ENCODE measurements around the gene MC3R.
A peak's percentile ranks its signal among the peaks of the same experiment; 100 is the strongest.
"Not testable (repeated sequence)": the region's sequence is repeated elsewhere in the genome, so short reads cannot be mapped to it uniquely, and the experiment has no call there.

MC3R gene

GRCh38 chr20:56247954-56248782 lies at the start of gene MC3R:
MC3R (plus strand) TSS chr20:56248732; CDS start chr20:56248844, 112 bp downstream.
- peak; percentile 8 for DNase-seq

DNA sequence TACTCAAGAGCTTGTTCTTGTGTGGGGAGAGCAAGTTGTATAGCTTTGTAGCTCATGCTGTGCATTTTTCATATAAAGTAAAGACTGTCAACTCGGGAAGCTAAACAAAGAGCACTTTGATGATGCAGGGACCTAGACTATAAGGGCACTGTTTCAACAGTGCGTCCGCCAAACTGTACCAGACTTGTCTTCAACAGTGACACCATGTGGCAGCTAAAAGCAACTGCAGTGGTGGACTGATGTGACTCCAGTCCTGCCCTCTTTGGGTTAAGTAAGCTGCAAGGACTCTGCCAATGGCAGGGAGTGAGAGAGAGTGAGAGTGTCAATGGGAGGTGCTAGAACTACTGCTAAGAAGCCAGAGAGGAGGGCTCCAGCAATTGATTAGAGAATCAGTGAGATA lies 48.1 kb upstream of the MC3R start:
- DNase-seq = no peak

- no peak for DNase-seq
These were observed 45.9 kb upstream of the MC3R start for GRCh38 chr20:56202493-56203077.

- DNase-seq = no peak
These were observed 44.3 kb upstream of the MC3R start for GRCh38 chr20:56204206-56204605.

GRCh38 chr20:56205346-56205745 lies 43.2 kb upstream of the MC3R start:
- DNase-seq = no peak

- DNase-seq = no peak
These were observed 40.9 kb upstream of the MC3R start for GRCh38 chr20:56207656-56208055.

GRCh38 chr20:56208121-56208520 lies 40.4 kb upstream of the MC3R start:
- DNase-seq = no peak

DNA sequence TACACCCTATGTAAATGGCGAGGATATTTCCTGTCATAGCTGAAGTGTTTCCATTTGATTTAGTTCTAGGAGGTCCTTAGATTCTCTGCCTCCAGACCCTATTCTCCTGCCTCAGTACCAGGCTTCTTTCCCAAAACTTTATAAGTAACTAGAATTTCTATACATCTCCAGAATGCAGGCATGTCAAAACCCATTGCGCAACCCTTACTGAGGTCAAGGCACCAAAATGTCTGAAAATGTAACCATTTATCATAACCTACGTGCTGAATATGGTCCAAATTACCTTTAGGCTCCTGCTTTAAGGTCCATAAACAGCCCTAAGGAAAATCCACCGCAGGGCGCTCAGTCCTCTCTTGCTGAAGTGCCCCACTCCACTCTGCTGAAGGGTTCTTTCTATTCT lies 37.5 kb upstream of the MC3R start:
- DNase-seq = no peak

DNA sequence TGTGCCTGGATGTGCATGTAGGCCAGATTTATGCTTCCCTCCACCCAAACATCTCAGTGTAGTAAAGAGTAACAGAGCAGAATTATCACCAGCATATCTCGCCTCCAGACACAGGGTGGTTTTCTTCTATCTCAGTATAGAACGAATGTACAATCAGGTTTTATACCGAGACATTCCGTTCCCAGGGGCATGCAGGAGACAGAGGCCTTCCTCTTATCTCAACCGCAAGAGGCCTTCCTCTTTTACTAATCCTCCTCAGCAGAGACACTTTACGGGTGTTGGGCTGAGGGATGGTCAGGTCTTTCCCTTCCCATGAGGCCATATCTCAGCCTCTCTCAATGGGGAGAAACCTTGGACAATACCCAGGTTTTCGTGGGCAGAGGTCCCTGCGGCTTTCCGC lies 36.4 kb upstream of the MC3R start:
- DNase-seq = no peak

- DNase-seq = no peak
These were observed 35.2 kb upstream of the MC3R start for GRCh38 chr20:56213321-56213720.

- no peak for DNase-seq
These were observed 33.4 kb upstream of the MC3R start for GRCh38 chr20:56215115-56215514.

- no peak for DNase-seq
These were observed 30.7 kb upstream of the MC3R start for GRCh38 chr20:56217829-56218228.

DNA sequence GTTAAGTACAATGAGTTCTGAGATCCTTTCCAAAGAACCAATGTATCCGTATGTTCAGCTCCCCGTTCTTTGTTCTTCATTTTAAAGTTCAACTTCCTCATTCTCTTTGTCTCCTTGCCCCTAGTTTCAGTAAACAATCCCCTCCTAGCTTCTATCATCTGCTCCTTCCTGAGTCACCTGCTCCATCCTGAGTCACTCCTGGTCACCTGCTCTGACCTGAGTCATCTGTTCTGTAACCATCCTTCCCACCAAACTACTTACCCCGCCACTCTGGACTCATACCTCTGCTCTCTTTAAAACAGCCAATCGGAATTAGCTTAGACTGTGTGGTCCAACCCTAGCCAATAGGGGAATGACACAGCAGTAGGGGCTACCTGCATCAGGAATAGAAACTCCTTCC lies 27.3 kb upstream of the MC3R start:
- not testable (repeated sequence) for DNase-seq

DNA sequence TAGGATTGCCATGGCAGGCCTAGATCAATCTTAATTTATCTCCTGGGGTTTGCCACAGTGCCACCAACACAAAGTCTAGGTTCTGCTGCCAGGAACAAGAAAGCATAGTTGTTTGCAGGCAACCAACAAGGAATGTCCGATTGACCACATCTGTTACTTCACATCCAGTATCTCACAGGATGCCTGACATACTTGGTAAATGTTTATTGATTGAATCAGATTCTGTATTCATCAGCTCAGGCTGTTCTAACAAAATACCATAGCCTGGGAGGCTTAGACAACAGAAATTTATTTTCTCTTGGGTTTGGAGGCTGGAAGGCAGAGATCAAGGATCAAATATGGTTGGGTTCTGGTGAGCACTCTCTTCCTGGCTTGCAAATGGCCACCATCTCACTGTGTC lies 26.3 kb upstream of the MC3R start:
- no peak for DNase-seq

- no peak for DNase-seq
These were observed 25.6 kb upstream of the MC3R start for GRCh38 chr20:56222945-56223344.

DNA sequence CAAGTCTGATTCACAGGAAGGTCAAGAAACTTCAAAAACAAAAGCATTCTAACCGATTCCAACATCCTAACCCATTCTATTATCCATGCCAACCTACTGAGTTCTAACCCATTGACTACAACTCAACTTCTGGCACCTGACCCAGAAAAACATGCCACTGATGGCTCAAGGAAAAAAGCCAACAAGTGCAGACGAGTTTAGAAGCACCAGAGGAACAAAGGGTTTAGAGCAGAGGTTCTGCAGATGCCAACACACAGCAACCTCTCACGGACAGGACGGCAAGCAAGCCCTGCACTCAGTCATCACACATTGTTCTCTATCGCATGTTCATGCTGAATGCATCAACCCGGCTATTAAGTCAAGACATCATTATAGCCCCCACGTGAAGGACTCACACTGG lies 25.2 kb upstream of the MC3R start:
- no peak for DNase-seq

GRCh38 chr20:56228021-56228420 lies 20.5 kb upstream of the MC3R start:
- DNase-seq = no peak

DNA sequence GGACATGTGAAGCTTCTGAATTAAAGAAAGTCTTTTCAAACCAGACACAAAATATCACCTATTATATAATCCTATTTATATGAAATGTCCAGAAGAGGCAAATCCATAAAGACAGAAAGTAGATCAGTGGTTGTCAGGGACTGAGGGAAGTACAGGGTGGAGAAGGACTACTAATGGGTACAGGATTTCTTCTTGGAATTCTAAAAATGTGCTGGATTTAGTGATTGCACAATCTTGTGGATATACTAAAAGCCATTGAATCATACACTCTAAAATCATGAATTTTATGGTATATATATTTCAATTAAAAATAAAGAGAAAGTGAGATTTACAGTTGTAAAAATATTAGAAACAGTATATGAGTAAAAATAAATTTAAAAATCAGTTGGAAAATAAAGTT lies 18.7 kb upstream of the MC3R start:
- DNase-seq = no peak

DNA sequence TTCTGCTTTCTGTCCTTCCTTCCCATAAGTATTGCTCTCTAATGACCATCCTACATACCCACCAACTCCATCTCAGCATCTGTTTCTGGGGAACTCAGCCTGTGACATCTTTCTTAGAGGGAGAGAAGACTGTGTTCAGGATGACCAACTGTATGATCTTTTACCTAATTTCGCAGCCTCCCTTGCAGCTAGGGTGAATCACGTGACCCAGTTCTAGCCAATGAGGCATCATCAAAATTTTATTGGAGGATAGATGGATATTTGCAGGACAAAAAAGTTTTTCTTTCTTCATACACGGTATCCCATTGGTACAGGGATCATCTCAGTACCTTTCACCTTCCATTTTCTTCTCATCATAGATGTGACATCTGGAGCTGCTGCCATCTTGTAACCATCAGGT lies 14.4 kb upstream of the MC3R start:
- no peak for DNase-seq

DNA sequence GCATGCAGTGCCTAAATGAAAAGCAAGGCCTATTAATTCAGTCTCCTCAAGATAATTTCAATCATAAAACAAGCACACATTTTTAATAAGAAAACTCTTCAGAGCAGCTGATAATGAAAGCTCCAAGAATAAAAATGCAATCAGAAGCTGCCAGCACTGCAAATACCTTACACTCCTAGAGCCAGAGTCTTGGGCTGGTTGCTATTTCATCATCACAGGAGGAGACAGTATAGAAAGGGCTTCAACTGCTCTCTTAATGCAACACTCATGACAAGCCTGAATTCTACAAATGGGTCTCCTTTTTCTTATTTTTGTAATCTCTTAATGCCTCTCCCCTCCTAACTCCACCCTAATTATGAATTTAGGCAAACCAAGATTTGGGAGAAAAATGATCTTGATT lies 11.2 kb upstream of the MC3R start:
- DNase-seq = no peak

DNA sequence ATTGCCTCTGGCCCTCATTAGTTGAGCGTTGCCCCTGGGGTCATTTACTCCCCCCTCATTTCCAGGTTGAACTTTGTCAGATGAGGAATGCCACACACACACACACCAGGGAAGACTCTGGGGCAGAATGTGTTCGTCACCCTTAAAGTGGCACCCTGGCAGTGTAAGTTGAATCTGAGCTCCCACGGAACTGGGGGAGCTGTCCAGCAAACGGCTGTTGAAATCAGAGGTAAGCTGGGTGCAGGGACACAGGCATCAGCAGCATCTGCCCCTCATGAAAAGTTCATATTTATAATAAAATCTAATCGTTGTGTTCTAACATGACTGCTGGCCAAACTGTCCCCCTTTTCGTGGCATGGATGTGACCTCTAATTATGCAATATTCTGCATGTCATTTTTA lies 4.3 kb upstream of the MC3R start:
- no peak for DNase-seq

GRCh38 chr20:56245761-56246160 lies 2.8 kb upstream of the MC3R start:
- DNase-seq = no peak

DNA sequence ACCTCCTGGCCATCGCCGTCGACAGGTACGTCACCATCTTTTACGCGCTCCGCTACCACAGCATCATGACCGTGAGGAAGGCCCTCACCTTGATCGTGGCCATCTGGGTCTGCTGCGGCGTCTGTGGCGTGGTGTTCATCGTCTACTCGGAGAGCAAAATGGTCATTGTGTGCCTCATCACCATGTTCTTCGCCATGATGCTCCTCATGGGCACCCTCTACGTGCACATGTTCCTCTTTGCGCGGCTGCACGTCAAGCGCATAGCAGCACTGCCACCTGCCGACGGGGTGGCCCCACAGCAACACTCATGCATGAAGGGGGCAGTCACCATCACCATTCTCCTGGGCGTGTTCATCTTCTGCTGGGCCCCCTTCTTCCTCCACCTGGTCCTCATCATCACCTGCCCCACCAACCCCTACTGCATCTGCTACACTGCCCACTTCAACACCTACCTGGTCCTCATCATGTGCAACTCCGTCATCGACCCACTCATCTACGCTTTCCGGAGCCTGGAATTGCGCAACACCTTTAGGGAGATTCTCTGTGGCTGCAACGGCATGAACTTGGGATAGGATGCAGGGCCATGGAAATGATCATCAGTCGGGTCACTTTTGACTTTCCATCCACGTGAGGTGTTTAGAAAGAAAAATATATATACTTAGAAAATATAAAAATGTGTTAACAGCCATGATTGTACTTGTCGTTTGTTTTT lies 868 bp downstream of the MC3R start:
- DNase-seq = no peak

GRCh38 chr20:56249956-56250355 lies 1.4 kb downstream of the MC3R start:
- DNase-seq = no peak

Data from activated CD4-positive, alpha-beta T cell treated with anti-CD3 and anti-CD28 coated beads for 4 hours (primary cell).